IPS-15b (cell line): ENCODE results near the gene DOCK1.

Experiments used
- H3K27me3 ChIP-seq: one replicate; pipeline ENCODE4 v1.6.1; 2013; ENCODE audit warnings: low read length; ENCODE audit not compliant: control insufficient read depth, insufficient read depth
- H3K36me3 ChIP-seq: one replicate; pipeline ENCODE4 v1.6.1; 2013; ENCODE audit warnings: low read length; ENCODE audit not compliant: control insufficient read depth, insufficient read depth
- H3K4me1 ChIP-seq: one replicate; pipeline ENCODE4 v1.6.1; 2013; ENCODE audit warnings: mild to moderate bottlenecking, low read length; ENCODE audit not compliant: control insufficient read depth, insufficient read depth
- H3K4me3 ChIP-seq: one replicate; pipeline ENCODE4 v1.5.1; 2013; ENCODE audit warnings: low read depth, low read length
- H3K9ac ChIP-seq: one replicate; pipeline ENCODE4 v1.6.1; 2013; ENCODE audit warnings: low read depth, mild to moderate bottlenecking, low read length
- H3K9me3 ChIP-seq: one replicate; pipeline ENCODE4 v1.6.1; 2013; ENCODE audit warnings: mild to moderate bottlenecking, low read length; ENCODE audit not compliant: control insufficient read depth, insufficient read depth

Gene DOCK1

GRCh38 chr10:127033216-127034033, 128.2 kb downstream of the DOCK1 start:
- Histone ChIP-seq H3K9ac (no peak overlapping the region), H3K9me3 (no peaks in the 10 kb centered on the region), H3K27me3 (no peaks in the 10 kb centered on the region), H3K36me3 (peaks cover 20% of the 10 kb centered on the region), H3K4me3 (no peak overlapping the region), H3K4me1 (no peaks in the 10 kb centered on the region)

GRCh38 chr10:127034034-127034633, 128.9 kb downstream of the DOCK1 start:
- no peak overlapping the region for H3K4me3 ChIP-seq
- H3K9me3 ChIP-seq, result no peaks in the 10 kb centered on the region
- H3K9ac ChIP-seq, result no peak overlapping the region
- no peaks in the 10 kb centered on the region for H3K27me3 ChIP-seq
- H3K4me1 ChIP-seq, result no peaks in the 10 kb centered on the region
- H3K36me3 ChIP-seq, result peaks cover 20% of the 10 kb centered on the region

DNA sequence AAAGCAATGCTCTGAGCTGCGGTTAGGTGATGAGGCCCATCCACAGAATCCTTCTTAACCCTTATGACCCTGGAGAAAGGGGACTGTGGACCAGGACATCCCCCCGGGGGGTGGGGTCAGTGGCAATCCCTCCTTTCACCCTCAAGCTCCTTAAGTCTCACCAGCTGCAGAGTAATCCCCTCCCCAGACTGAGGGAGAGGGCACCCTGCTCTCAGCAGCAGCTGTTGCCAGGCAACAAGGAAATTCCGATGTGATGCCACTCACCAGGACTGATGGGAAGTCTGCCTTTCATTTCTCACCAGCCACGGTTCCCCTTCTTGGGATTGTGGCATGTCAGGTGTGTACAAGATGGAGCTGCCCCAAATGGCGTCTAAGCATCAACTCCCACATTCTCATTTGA, 129.6 kb downstream of the DOCK1 start:
- H3K27me3 ChIP-seq, result no peaks in the 10 kb centered on the region
- H3K9ac ChIP-seq, result no peak overlapping the region
- H3K36me3 ChIP-seq, result peaks cover 23% of the 10 kb centered on the region
- H3K9me3 ChIP-seq, result no peaks in the 10 kb centered on the region
- no peaks in the 10 kb centered on the region for H3K4me1 ChIP-seq
- no peak overlapping the region for H3K4me3 ChIP-seq

DNA sequence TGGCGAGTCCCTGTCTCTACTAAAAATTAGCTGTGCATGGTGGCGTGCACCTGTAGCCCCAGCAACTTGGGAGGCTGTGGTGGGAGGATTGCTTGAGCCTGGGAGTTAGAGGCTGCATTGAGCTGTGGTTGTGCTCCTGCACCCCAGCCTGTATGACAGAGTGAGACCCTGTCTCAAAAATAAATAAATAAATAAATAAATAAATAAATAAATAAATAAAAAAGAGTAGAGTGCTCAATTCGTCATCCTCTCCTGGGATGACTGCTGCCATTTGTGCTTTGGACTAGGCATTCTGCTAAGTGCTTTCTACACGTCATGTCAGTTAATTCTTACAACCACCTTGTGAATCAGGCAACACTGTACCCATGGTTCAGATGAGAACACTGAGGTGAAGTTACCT, 130.6 kb downstream of the DOCK1 start:
- Histone ChIP-seq H3K9ac (no peak overlapping the region), H3K9me3 (no peaks in the 10 kb centered on the region), H3K4me1 (no peaks in the 10 kb centered on the region), H3K4me3 (no peak overlapping the region), H3K27me3 (no peaks in the 10 kb centered on the region), H3K36me3 (peaks cover 21% of the 10 kb centered on the region)

DNA sequence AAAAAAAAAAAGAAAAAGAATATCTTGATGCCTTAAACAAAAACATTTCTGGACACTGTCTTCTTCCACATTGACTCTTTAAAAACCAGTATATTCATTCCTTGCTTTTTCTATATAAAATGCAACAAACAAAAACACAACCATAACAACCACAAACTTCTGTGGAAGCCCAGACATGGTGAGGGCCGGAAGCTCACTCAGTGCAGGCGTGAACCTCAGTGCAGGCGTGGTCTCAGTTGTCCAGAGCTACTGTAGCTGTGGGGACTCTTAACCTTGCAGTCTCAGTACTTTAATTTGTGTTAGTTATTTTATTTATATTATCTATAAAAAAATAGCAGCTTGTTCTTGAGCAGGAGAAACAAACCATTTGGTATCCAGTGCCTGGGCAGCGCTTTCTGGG, 131.8 kb downstream of the DOCK1 start:
- no peak overlapping the region for H3K4me3 ChIP-seq
- H3K9ac ChIP-seq, result no peak overlapping the region
- H3K36me3 ChIP-seq, result peaks cover 20% of the 10 kb centered on the region
- H3K27me3 ChIP-seq, result no peaks in the 10 kb centered on the region
- H3K9me3 ChIP-seq, result no peaks in the 10 kb centered on the region
- H3K4me1 ChIP-seq, result no peaks in the 10 kb centered on the region

DNA sequence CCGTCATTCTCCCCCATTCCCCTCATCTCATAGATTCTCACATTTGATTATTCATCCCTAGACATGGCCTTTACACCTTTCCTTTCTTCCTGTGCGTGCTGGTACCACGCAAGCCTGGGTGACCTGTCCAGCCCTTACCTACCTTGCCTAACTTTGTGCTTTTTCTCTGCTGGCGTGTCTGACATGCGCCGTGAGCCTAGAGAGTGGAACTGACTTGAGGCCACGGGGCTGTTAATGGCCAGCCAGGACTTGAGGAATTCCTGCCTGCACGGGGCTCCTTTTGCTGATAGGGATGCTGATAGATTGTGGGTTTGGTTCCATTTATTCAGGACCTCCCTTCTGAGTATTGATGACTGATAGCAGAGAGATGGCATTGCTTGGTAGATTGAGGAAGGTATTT, 134.2 kb downstream of the DOCK1 start:
- Histone ChIP-seq H3K27me3 (no peaks in the 10 kb centered on the region), H3K9ac (no peak overlapping the region), H3K9me3 (no peaks in the 10 kb centered on the region), H3K4me1 (no peaks in the 10 kb centered on the region), H3K36me3 (peaks cover 21% of the 10 kb centered on the region), H3K4me3 (no peak overlapping the region)

- no peaks in the 10 kb centered on the region for H3K27me3 ChIP-seq
- no peak overlapping the region for H3K4me3 ChIP-seq
- H3K9me3 ChIP-seq, result no peaks in the 10 kb centered on the region
- no peak overlapping the region for H3K9ac ChIP-seq
- H3K36me3 ChIP-seq, result peaks cover 14% of the 10 kb centered on the region
- H3K4me1 ChIP-seq, result no peaks in the 10 kb centered on the region
These were observed 135.5 kb downstream of the DOCK1 start for GRCh38 chr10:127040756-127041155.

GRCh38 chr10:127041552-127041951, 136.3 kb downstream of the DOCK1 start:
- Histone ChIP-seq H3K9ac (no peak overlapping the region), H3K4me1 (no peaks in the 10 kb centered on the region), H3K4me3 (no peak overlapping the region), H3K9me3 (no peaks in the 10 kb centered on the region), H3K36me3 (peaks cover 14% of the 10 kb centered on the region), H3K27me3 (no peaks in the 10 kb centered on the region)

DNA sequence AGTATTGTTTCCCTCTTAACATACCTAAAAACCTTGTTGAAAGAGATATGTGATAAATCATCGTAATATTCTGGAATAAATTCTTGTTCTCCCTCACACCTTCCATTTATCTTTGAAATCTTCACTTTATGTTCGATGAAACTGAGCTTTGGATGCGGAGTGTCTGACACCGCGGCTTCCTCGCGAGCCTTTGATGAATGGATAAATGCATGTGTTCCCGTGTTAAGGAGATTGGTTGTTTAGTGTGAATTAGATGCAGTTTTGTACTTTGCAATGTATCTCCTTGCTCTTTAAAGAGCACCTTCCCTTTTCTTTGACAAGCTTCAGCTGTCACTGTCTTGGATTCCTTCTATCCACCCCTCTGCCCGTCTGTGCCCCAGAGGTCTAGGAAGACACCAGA, 138.1 kb downstream of the DOCK1 start:
- Histone ChIP-seq H3K27me3 (no peaks in the 10 kb centered on the region), H3K9ac (no peak overlapping the region), H3K9me3 (no peaks in the 10 kb centered on the region), H3K4me3 (no peak overlapping the region), H3K36me3 (peaks cover 14% of the 10 kb centered on the region), H3K4me1 (no peaks in the 10 kb centered on the region)

DNA sequence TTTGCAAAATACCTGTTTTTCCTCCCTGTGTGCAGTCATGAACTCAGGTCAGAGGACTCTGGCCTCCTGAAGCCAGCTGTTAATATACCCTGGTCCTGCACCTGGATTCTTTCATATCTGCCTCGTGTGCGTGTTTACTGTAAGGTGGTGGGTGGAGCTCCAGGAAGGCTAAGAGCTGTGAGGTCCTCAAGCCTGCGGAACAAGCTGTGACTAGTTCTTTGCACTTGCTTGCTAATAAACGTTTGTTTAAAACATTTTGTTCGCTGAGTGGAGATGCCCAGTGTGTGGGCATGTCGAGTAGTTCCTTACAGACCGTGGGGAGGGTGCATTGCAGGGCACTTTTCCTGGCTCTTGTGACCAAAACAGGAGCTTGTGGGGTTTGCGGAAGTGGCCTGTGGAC, 139.0 kb downstream of the DOCK1 start:
- Histone ChIP-seq H3K4me3 (no peak overlapping the region), H3K9me3 (no peaks in the 10 kb centered on the region), H3K9ac (no peak overlapping the region), H3K27me3 (no peaks in the 10 kb centered on the region), H3K36me3 (peaks cover 14% of the 10 kb centered on the region), H3K4me1 (no peaks in the 10 kb centered on the region)

- H3K9me3 ChIP-seq, result no peaks in the 10 kb centered on the region
- H3K4me3 ChIP-seq, result no peak overlapping the region
- H3K4me1 ChIP-seq, result no peaks in the 10 kb centered on the region
These were observed 142.0 kb downstream of the DOCK1 start for GRCh38 chr10:127046975-127047877.

More at GRCh38 chr10:127046975-127047877, 142.0 kb downstream of the DOCK1 start:
- Histone ChIP-seq H3K27me3 (no peaks in the 10 kb centered on the region), H3K36me3 (peaks cover 10% of the 10 kb centered on the region), H3K9ac (no peak overlapping the region)
